Astrocyte (in vitro differentiated cells and primary cell): ENCODE results near the gene CD79A. TPM values are rescaled to one million over a fixed set of nuclear protein-coding genes. Genes with fewer than 3 reads are reported as not detected.

Source experiments
- DNase-seq: peaks from one replicate; pipeline ENCODE4 v3.0.0-alpha.2; 2010; ENCODE audit warnings: low read depth
- FAIRE-seq: peaks from 2 replicates; lab custom pipeline; 2011; peaks lifted over from hg19 to GRCh38; lab: Jason Lieb, UNC
- H2AFZ ChIP-seq: 2 replicates; pipeline ENCODE4 v1.6.0; 2012; ENCODE audit warnings: low read depth, low read length, inconsistent platforms
- H3K27ac ChIP-seq: 2 replicates; pipeline ENCODE4 v1.5.1; 2011; ENCODE audit warnings: low read depth, low read length, inconsistent platforms
- H3K27me3 ChIP-seq: 2 replicates; pipeline ENCODE4 v1.6.0; 2011; ENCODE audit warnings: low read length, inconsistent platforms; ENCODE audit not compliant: insufficient read depth
- H3K36me3 ChIP-seq: 2 replicates; pipeline ENCODE4 v1.5.1; 2011; ENCODE audit warnings: low read length, inconsistent platforms; ENCODE audit not compliant: insufficient read depth
- H3K4me1 ChIP-seq: 2 replicates; pipeline ENCODE4 v1.5.1; 2011; ENCODE audit warnings: low read length, inconsistent platforms; ENCODE audit not compliant: insufficient read depth
- H3K4me2 ChIP-seq: 2 replicates; pipeline ENCODE4 v1.6.0; 2012; ENCODE audit warnings: low read length, inconsistent platforms
- H3K4me3 ChIP-seq: 2 replicates; pipeline ENCODE4 v1.5.1; 2011; ENCODE audit warnings: low read depth, mild to moderate bottlenecking, low read length, inconsistent platforms; ENCODE audit not compliant: insufficient read depth
- H3K79me2 ChIP-seq: 2 replicates; pipeline ENCODE4 v1.6.0; 2012; ENCODE audit warnings: mild to moderate bottlenecking, low read length, inconsistent platforms; ENCODE audit not compliant: insufficient read depth
- H3K9ac ChIP-seq: 2 replicates; pipeline ENCODE4 v1.6.0; 2012; ENCODE audit warnings: mild to moderate bottlenecking, low read length, inconsistent platforms
- H3K9me3 ChIP-seq: 2 replicates; pipeline ENCODE4 v1.5.1; 2012; ENCODE audit warnings: low read depth, mild to moderate bottlenecking, low read length, inconsistent platforms; ENCODE audit not compliant: insufficient read depth
- H4K20me1 ChIP-seq: 2 replicates; pipeline ENCODE4 v1.6.0; 2012; ENCODE audit warnings: low read length, inconsistent platforms; ENCODE audit not compliant: insufficient read depth
- H3K27ac Mint-ChIP-seq: one replicate; pipeline ENCODE4 v1.8.0; 2021; ENCODE audit warnings: mild to moderate bottlenecking, mixed read lengths; ENCODE audit not compliant: unreplicated experiment
- H3K27me3 Mint-ChIP-seq: one replicate; pipeline ENCODE4 v1.8.0; 2021; ENCODE audit warnings: low read depth, mixed read lengths; ENCODE audit not compliant: unreplicated experiment
- H3K36me3 Mint-ChIP-seq: one replicate; pipeline ENCODE4 v1.8.0; 2021; ENCODE audit warnings: low read depth, mixed read lengths; ENCODE audit not compliant: unreplicated experiment
- H3K4me1 Mint-ChIP-seq: one replicate; pipeline ENCODE4 v1.8.0; 2021; ENCODE audit warnings: low read depth, mixed read lengths; ENCODE audit not compliant: unreplicated experiment
- H3K4me3 Mint-ChIP-seq: one replicate; pipeline ENCODE4 v1.8.0; 2021; ENCODE audit warnings: mild to moderate bottlenecking, moderate library complexity, mixed read lengths; ENCODE audit not compliant: unreplicated experiment
- H3K9me3 Mint-ChIP-seq: one replicate; pipeline ENCODE4 v1.8.0; 2021; ENCODE audit warnings: mild to moderate bottlenecking, mixed read lengths; ENCODE audit not compliant: unreplicated experiment
- EZH2 ChIP-seq: IDR thresholded peaks from 2 replicates; pipeline ENCODE4 v1.6.1; 2012; ENCODE audit warnings: mild to moderate bottlenecking, low read length, inconsistent platforms; ENCODE audit not compliant: insufficient read depth
- total RNA-seq: library from RNA; stranded (reverse); gene quantifications from 2 replicates; pipeline ENCODE4 v1.2.1, GENCODE V29; 2021
- TF ChIP-seq, protein P1 (sequence below): IDR thresholded peaks from 2 replicates; pipeline ENCODE4 v1.5.1; 2011; ENCODE audit warnings: low read depth, mild to moderate bottlenecking, inconsistent platforms, low read length, moderate library complexity; ENCODE audit not compliant: insufficient read depth

CD79A gene
- total RNA-seq, 1 donor from 2014 or later = 0.30 TPM

DNA sequence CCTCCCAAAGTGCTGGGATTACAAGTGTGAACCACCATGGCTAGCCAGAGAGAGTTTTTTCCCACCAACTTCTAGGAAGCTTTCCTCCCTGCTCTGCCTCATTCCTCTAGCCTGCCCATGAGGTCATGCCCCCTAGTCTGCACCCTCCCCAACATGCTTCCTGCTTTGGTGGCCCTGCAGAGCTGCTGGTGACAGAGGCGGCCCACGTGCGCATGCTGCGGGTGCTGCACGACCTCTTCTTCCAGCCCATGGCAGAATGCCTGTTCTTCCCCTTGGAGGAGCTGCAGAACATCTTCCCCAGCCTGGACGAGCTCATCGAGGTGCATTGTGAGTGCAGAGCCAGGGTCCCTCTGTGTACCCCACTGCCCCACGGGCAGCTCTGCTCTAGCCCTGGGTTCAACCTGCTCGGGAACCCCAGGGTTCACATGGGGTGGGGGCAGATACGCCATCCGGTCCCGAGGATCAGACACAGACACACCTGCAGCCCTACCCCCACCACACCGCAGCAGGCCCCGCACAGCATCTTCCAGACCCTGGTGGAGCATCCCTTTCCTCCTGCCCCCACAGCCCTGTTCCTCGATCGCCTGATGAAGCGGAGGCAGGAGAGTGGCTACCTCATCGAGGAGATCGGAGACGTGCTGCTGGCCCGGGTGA, 24.8 kb downstream of the CD79A start:
- H3K79me2 ChIP-seq = no peaks in the 10 kb centered on the region
- H3K4me1 ChIP-seq = no peaks in the 10 kb centered on the region
- no peaks in the 10 kb centered on the region for H3K9me3 Mint-ChIP-seq
- H3K9me3 ChIP-seq = no peaks in the 10 kb centered on the region
- H3K27ac Mint-ChIP-seq = no peak overlapping the region
- H3K4me1 Mint-ChIP-seq = no peaks in the 10 kb centered on the region
- DNase-seq = no peak
- peaks cover 33% of the 10 kb centered on the region for H3K36me3 ChIP-seq
- no peak overlapping the region for H3K27ac ChIP-seq
- no peak overlapping the region for H3K9ac ChIP-seq
- peaks cover 43% of the 10 kb centered on the region for H4K20me1 ChIP-seq
- no peaks in the 10 kb centered on the region for H3K27me3 Mint-ChIP-seq
- no peak for TF ChIP-seq EZH2
- TF ChIP-seq, protein P1, sequence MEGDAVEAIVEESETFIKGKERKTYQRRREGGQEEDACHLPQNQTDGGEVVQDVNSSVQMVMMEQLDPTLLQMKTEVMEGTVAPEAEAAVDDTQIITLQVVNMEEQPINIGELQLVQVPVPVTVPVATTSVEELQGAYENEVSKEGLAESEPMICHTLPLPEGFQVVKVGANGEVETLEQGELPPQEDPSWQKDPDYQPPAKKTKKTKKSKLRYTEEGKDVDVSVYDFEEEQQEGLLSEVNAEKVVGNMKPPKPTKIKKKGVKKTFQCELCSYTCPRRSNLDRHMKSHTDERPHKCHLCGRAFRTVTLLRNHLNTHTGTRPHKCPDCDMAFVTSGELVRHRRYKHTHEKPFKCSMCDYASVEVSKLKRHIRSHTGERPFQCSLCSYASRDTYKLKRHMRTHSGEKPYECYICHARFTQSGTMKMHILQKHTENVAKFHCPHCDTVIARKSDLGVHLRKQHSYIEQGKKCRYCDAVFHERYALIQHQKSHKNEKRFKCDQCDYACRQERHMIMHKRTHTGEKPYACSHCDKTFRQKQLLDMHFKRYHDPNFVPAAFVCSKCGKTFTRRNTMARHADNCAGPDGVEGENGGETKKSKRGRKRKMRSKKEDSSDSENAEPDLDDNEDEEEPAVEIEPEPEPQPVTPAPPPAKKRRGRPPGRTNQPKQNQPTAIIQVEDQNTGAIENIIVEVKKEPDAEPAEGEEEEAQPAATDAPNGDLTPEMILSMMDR = no peak
- H3K4me3 ChIP-seq = no peak overlapping the region
- H3K4me3 Mint-ChIP-seq = no peak overlapping the region
- no peaks in the 10 kb centered on the region for H3K27me3 ChIP-seq
- H3K4me2 ChIP-seq = no peak overlapping the region
- no peak overlapping the region for H2AFZ ChIP-seq
- peaks cover 28% of the 10 kb centered on the region for H3K36me3 Mint-ChIP-seq
- FAIRE-seq = no peak

DNA sequence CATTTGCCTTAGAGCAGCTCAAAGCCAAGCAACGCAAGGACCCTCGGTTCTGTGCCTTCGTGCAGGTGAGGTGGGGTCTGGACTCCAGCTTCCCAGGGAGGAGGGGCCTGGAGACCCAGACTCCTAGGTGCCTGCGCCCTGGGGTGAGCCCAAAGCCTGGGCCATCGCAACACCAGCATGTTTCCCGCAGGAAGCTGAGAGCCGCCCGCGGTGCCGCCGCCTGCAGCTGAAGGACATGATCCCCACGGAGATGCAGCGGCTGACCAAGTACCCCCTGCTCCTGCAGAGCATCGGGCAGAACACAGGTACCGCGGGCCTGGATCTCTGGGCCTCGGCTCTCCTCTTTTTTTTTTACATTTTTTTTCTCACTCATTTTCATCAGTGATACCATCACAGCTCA, 25.5 kb downstream of the CD79A start:
- H3K4me3 ChIP-seq = no peak overlapping the region
- TF ChIP-seq, protein P1 = no peak
- TF ChIP-seq EZH2 = no peak
- no peaks in the 10 kb centered on the region for H3K4me1 ChIP-seq
- no peak for DNase-seq
- no peak overlapping the region for H3K4me2 ChIP-seq
- H3K27me3 Mint-ChIP-seq = no peaks in the 10 kb centered on the region
- peaks cover 30% of the 10 kb centered on the region for H3K36me3 Mint-ChIP-seq
- no peak overlapping the region for H3K4me3 Mint-ChIP-seq
- no peak overlapping the region for H3K27ac Mint-ChIP-seq
- no peaks in the 10 kb centered on the region for H3K79me2 ChIP-seq
- H3K27me3 ChIP-seq = no peaks in the 10 kb centered on the region
- no peak overlapping the region for H2AFZ ChIP-seq
- H3K9ac ChIP-seq = no peak overlapping the region
- H3K4me1 Mint-ChIP-seq = no peaks in the 10 kb centered on the region
- H3K36me3 ChIP-seq = peaks cover 33% of the 10 kb centered on the region
- no peak overlapping the region for H3K27ac ChIP-seq
- no peak for FAIRE-seq
- H3K9me3 ChIP-seq = no peaks in the 10 kb centered on the region
- peaks cover 44% of the 10 kb centered on the region for H4K20me1 ChIP-seq
- no peaks in the 10 kb centered on the region for H3K9me3 Mint-ChIP-seq

DNA sequence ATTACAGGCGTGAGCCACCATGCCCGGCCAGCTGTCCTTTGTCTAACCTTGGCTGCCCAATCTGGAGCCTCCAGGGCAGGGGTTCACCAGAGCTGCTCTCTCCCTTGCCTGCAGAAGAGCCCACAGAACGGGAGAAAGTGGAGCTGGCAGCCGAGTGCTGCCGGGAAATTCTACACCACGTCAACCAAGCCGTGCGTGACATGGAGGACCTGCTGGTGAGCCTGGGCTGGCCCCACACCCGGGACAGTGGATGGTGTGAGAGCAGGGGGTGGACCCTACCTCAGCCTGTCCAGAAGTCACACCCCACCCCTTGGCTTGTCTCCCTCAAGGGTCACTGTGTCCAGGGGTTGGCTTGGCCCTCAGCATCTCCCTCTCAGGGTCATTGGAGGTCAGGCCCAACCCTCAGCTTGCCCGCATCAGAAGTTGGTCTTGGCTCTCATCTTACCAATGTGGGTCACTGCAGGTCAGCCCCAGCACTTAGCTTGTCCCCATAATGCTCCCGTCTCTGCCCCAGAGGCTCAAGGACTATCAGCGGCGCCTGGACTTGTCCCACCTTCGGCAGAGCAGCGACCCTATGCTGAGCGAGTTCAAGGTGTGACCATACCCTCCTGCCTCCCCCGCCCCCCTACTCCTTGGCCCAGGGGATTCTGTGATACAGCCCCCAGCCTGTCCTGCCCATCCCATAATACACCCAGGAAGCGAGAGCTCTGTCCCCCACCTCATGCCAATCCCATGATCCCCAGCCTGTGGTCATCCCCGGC, 26.3 kb downstream of the CD79A start:
- DNase-seq (no peak), FAIRE-seq (no peak)
- Histone ChIP-seq H3K4me3 (no peak overlapping the region), H3K27me3 (no peaks in the 10 kb centered on the region), H3K27ac (no peak overlapping the region), H3K9me3 (no peaks in the 10 kb centered on the region), H3K9ac (no peak overlapping the region), H3K36me3 (peaks cover 30% of the 10 kb centered on the region), H4K20me1 (peaks cover 38% of the 10 kb centered on the region), H3K79me2 (no peaks in the 10 kb centered on the region), H3K4me1 (no peaks in the 10 kb centered on the region), H2AFZ (no peak overlapping the region), H3K4me2 (no peak overlapping the region)
- H3K36me3 Mint-ChIP-seq = peaks cover 26% of the 10 kb centered on the region
- H3K9me3 Mint-ChIP-seq = no peaks in the 10 kb centered on the region
- H3K4me1 Mint-ChIP-seq = no peaks in the 10 kb centered on the region
- H3K27me3 Mint-ChIP-seq = no peaks in the 10 kb centered on the region
- TF ChIP-seq, protein P1 = no peak
- TF ChIP-seq EZH2 = no peak
- no peak overlapping the region for H3K4me3 Mint-ChIP-seq
- no peak overlapping the region for H3K27ac Mint-ChIP-seq
